ENCODE measurements around the gene TRAF2. TPM values are rescaled to one million over a fixed set of nuclear protein-coding genes. Genes with fewer than 3 reads are reported as not detected.

The TRAF2 gene
- total and polyA plus RNA-seq, 2 donors (not counting 3 experiments of a cell fraction or from before 2014, with no cell fraction given), result 10.9 to 23.1 TPM

GRCh38 chr9:136968333-136969127 lies 82.2 kb downstream of the TRAF2 start:
- H3K27me3 ChIP-seq (ENCODE audit: control insufficient read depth in 2 of 2, insufficient read depth in 2 of 2, low read length in 2 of 2), result no peaks in the 10 kb centered on the region
- no peaks in the 10 kb centered on the region for H4K20me1 ChIP-seq (replicated peaks; ENCODE audit: control insufficient read depth, extremely low read depth, insufficient read depth, low read length)
- H3K4me2 ChIP-seq (ENCODE audit: insufficient read depth, low read length), result no peak overlapping the region
- no peak overlapping the region for H2AFZ ChIP-seq (ENCODE audit: low read depth, low read length)
- dilution Hi-C loops (cut with MboI; ENCODE audit: extremely low pct_ligation_motif_present, low sequenced_read_pairs) (no loop called here), intact Hi-C loops (cut with micrococcal nuclease) (no loop called here)
- H3K4me1 ChIP-seq (ENCODE audit: control insufficient read depth, extremely low read depth, insufficient read depth, low read length), result no peaks in the 10 kb centered on the region
- H3K9ac ChIP-seq (replicated peaks; ENCODE audit: extremely low read depth, insufficient read depth, low read length), result no peak overlapping the region
- no peaks in the 10 kb centered on the region for H3K9me3 ChIP-seq (replicated peaks; ENCODE audit: control insufficient read depth, insufficient read depth, low read length)
- H3K9me1 ChIP-seq (replicated peaks; ENCODE audit: control insufficient read depth, extremely low read depth, insufficient read depth, low read length), result no peaks in the 10 kb centered on the region
- TF ChIP-seq EZH2 (IDR thresholded peaks at IDR 0.05; ENCODE audit: borderline replicate concordance, low read depth, low read length, severe bottlenecking) (no peak), POLR2A (IDR thresholded peaks at IDR 0.05; ENCODE audit: low read depth, low read length) (no peak), CTCF (IDR thresholded peaks at IDR 0.05; ENCODE audit: extremely low read depth in 1 of 2, insufficient read depth in 1 of 2, low read depth in 1 of 2, low read length in 2 of 2) (no peak), JUN (IDR thresholded peaks at IDR 0.05; ENCODE audit: borderline replicate concordance, insufficient read depth, insufficient read length, low read depth) (no peak), GATA2 (IDR thresholded peaks at IDR 0.05; ENCODE audit: insufficient read depth, insufficient read length, low read depth, low read length) (no peak), MYC (IDR thresholded peaks at IDR 0.05; ENCODE audit: low read depth, low read length) (no peak), POLR2AphosphoS5 (IDR thresholded peaks at IDR 0.05; ENCODE audit: insufficient read depth, low read depth, low read length) (no peak), FOS (IDR thresholded peaks at IDR 0.05; ENCODE audit: borderline replicate concordance, insufficient read depth, low read length) (no peak)
- TF ChIP-seq, protein P1, sequence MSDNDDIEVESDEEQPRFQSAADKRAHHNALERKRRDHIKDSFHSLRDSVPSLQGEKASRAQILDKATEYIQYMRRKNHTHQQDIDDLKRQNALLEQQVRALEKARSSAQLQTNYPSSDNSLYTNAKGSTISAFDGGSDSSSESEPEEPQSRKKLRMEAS (IDR thresholded peaks at IDR 0.05; ENCODE audit: insufficient read depth, insufficient read length), result no peak
- no peak overlapping the region for H3K4me3 ChIP-seq (replicated peaks in 1 of 3; ENCODE audit: insufficient read depth in 1 of 3, low read depth in 1 of 3, low read length in 3 of 3)
- H3K36me3 ChIP-seq (ENCODE audit: control insufficient read depth in 2 of 2, extremely low read depth in 1 of 2, insufficient read depth in 2 of 2, low read length in 2 of 2), result no peaks in the 10 kb centered on the region
- ChIA-PET CTCF (interaction anchor here (1.7 kb wide), 1 partner anchor 66 kb away, joined by 5 read pairs; no protein-coding TSS in a partner anchor), POLR2A (no interaction called here)
- BruUV-seq (replicated peaks), result no TSS peak
- H3K79me2 ChIP-seq (ENCODE audit: control insufficient read depth, insufficient read depth, low read length), result no peaks in the 10 kb centered on the region
- H3K27ac ChIP-seq (ENCODE audit: insufficient read depth, low read depth, low read length), result no peak overlapping the region
- DNase-seq (ENCODE audit: low read depth, low spot score) (no peak), FAIRE-seq (no peak)
